HS-5 (cell line): Measurements from ENCODE around the gene LTB4R.
"Not testable (repeated sequence)": the region's sequence is repeated elsewhere in the genome, so short reads cannot be mapped to it uniquely, and the experiment has no call there.

Experiments used
- DNase-seq: peaks from one replicate; pipeline ENCODE4 v3.0.0-alpha.2; 2012; ENCODE audit warnings: low read depth

LTB4R gene

DNA sequence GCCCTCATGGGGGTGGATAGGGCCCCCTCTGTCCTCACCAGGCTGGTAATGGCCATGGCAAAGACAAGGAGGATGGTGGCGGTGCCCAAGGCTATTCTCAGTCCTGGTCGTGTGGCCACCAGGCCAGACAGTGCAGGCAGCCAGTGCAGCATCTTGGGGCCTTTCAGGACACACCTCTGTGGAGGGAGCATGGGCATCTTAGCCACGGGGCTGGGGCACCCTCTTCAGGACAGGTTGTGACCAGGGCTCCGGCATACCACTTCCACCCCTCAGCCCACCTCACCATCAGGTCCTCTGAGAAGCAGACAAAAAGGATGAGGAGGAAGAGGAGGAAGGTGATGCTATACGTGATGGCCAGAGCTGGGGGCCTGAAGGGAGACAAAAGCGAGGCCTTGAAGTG is 12.7 kb downstream of the LTB4R start:
- no peak for DNase-seq

DNA sequence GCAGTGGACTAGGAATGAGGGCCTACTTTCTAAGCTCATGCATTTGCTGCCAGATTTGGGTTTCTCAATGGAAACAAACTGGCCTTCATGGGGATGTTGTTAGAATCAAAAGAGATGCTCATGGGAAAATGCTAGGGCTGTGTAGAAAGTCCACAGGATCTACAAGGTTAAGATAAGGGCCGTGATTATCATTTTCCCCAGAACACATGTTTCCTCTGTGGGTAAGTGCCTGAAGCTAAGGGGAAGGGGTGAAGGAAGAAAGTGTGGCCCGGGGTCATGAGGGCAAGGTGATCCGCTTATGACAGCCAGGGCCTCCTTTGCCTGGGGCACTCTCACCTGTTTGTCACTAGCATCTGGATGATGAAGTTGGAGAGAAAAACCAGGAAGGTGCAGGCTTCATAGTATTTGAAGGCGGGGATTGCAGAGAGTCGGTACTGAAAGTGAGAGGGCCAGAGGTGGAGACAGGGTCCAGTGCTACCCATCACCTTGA is 13.8 kb downstream of the LTB4R start:
- no peak for DNase-seq

GRCh38 chr14:24325963-24326362 is 14.7 kb downstream of the LTB4R start:
- no peak for DNase-seq

GRCh38 chr14:24327303-24327702 is 16.0 kb downstream of the LTB4R start:
- DNase-seq, result no peak

DNA sequence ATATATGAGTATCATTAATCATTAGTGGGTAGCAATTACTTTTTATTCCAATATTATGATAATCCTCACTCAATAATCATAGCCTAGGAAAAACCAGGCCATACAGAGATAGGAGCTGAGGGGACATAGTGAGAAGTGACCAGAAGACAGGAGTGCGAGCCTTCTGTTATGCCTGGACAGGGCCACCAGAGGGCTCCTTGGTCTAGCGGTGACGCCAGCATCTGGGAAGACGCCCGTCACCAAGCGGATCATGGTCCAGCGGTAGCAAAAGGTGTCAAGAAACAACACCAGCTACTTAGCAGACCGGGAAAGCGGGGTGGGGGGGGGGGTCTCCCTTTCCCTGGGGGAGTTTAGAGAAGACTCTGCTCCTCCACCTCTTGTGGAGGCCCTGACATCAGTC is 16.6 kb downstream of the LTB4R start:
- DNase-seq, result not testable (repeated sequence)

DNA sequence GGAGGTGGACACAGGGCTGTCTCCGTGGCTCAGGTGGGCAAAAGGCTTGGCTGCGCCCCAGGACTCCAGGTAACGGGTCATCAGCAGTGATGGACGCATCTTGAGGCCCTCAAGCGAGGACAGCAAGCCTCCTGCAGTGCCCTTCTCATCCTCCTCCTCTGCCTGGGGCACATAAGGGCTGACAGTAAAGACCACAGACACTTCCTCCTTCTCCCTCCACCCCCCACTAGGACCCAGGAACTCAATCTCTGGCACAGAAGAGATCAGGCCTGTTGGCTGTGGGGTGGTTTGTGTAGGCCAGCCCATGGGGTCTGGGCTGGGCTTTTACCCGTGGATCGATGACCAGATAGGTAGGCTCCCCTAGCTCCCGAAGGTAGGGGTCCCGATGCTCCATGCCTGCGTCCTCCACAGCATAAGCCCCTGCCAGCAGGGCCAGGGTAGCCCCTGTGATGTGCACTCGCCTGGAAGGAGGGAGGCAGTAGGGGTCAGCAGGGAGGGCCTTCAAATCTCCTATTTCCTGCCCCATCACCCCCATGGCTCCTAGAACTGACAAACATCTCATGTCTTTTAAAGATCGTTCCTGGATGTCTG is 17.9 kb downstream of the LTB4R start:
- no peak for DNase-seq

- DNase-seq, result no peak
Measured at GRCh38 chr14:24329736-24330135, 18.4 kb downstream of the LTB4R start.

GRCh38 chr14:24330973-24331674 is 19.8 kb downstream of the LTB4R start:
- DNase-seq, result no peak

- DNase-seq, result no peak
Measured at GRCh38 chr14:24331731-24332267, 20.5 kb downstream of the LTB4R start.

DNA sequence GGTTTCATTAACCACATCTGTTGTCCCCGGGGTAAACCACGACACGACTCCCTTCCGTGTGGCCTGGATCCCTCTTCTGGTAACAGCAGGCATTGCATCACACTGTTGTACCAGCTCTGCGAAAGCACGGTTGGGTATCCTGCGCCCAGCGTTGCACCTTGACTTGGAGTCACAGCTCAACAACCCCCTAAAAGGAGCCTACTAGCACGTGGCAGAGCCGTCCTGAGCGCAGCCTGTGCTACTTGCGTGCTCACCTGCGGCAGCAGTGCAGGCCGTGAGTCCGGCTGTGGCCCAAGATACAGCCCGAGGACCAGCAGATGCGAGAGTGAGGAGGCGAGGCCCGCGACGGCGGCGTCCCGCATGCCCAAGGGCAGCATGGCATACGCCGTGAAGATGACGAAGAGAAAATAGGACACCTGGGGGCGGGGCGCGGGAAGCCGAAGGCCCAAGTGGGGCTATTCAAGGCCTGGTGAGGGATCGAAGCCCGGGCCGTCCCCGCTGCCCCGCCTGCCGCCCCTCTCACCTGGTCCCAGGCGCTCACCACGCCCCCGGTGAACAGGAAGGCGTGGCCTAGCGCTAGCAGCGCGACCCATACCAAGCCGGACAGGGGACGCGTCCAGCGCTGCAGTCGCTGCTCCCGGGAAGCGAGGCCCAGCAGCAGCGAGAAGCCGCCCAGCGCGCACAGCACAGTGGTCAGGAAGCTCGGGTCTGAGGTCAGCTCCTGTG is 21.1 kb downstream of the LTB4R start:
- no peak for DNase-seq

GRCh38 chr14:24334431-24335291 is 23.4 kb downstream of the LTB4R start, which contains the start of gene ADCY4:
TSS of gene ADCY4 (minus strand) at chr14:24335071. CDS start at chr14:24334652, 419 bp downstream.
- no peak for DNase-seq

DNA sequence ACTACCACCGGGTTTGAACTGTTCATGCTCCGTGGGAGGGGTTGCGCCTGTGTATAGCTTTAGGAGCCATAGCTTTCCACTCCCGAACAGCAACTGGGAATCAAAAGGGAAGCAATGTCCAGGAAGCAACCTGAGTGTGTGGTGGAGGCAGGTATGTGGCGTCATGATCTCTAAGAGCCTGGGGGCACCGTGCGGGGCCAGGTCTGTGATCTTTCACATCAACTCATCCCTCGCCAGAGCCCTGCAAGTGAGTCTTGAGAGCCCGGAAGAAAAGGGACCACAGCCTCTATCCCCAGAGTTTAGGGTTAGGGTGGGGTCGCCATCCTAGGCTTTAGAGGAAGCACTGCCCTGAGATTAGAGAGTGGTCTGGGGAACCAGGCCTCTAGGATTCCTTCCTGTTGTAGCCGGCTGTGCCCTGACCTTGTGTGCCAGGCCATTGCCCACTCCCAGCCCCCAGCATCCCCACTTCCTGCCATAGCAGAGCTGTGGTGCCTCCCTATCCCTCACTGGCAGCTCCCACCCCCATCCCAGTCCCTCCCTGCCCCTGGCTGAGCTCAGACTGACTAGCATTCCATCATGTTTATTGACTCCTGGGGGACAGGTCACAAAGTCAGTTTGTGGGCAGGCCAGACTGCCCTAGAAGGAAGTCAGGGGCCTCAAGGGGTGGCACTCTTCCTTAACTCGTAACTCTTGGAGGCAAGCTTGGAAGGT is 24.3 kb downstream of the LTB4R start:
- DNase-seq, result no peak

- no peak for DNase-seq
Measured at GRCh38 chr14:24337144-24337823, 26.0 kb downstream of the LTB4R start.

DNA sequence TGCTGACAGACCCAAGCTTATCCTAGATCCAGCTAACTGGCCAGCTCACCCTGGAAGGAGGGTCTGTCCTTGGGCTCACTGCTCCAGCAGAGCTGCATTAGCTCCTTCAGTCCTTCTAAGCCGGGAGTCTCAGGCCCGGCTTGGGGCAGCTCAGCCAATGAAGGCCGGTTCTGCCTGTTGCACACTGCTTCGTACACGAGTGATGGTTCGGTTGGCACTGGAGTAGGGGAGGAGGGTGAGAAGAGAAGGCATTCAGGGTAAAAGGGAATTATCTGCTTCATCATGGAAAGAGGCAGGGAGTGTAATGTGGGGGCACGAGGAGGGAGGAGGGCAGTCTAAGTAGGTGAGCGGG is 26.5 kb downstream of the LTB4R start:
- DNase-seq, result no peak

DNA sequence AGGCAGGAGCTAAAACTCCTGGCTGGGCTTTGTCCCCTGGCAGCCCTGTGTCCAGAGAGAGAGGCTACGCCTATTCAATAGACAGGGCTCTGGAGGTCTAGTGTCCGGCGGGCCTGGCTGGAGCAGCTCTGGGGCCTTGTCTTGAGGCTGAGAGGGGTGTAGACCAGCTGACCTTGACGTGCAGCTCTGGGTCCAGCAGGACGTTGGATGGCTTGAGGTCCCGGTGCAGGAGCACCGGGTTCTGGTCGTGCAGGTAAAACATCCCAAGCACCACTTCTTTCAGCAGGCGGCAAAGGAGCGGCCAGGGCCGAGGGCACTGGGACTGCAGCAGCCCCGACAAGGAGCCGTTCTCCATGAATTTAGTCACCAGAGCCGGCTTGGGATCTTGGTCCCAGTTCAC is 27.5 kb downstream of the LTB4R start:
- DNase-seq, result no peak

GRCh38 chr14:24339284-24340151 is 28.2 kb downstream of the LTB4R start, which contains the start of gene RIPK3:
TSS of gene RIPK3 (minus strand) at chr14:24339991. CDS start at chr14:24339826, 165 bp downstream.
- no peak for DNase-seq

- DNase-seq, result no peak
Measured at GRCh38 chr14:24340606-24341005, 29.3 kb downstream of the LTB4R start.

GRCh38 chr14:24342889-24343288 is 31.6 kb downstream of the LTB4R start:
- no peak for DNase-seq
